Upper lobe of left lung (tissue), 6 donors: ENCODE measurements around the gene ALDH3B2. TPM values are rescaled to one million over a fixed set of nuclear protein-coding genes. Genes with fewer than 3 reads are reported as not detected.
A peak's percentile ranks its signal among the peaks of the same experiment; 100 is the strongest.

ENCODE experiments used
- ATAC-seq, 2 donors: fragments of 200-7000 bp; cut with Tn5 transposase; one replicate each; pipeline ENCODE4 v1.9.1; 2022; ENCODE audit warnings: mild to moderate bottlenecking in 2 of 2, moderate library complexity in 2 of 2; ENCODE audit not compliant: low FRiP score in 2 of 2
- DNase-seq, 2 donors: peaks; one replicate each; pipeline ENCODE4 v3.0.0-alpha.2; 2019 to 2020
- H3K27ac ChIP-seq, 4 donors: fragments of 200-600 bp; sonication (generic); one replicate each; pipeline ENCODE4 v1.5.1; 2016 to 2019
- H3K27me3 ChIP-seq, 4 donors: fragments of 200-600 bp; sonication (generic); one replicate each; pipeline ENCODE4 v1.5.1; 2017 to 2019
- H3K36me3 ChIP-seq, 4 donors: fragments of 200-600 bp; sonication (generic); one replicate each; pipeline ENCODE4 v1.5.1; 2016 to 2019
- H3K4me1 ChIP-seq, 4 donors: fragments of 200-600 bp; sonication (generic); one replicate each; pipeline ENCODE4 v1.5.1; 2018 to 2019
- H3K4me3 ChIP-seq, 4 donors: fragments of 200-600 bp; sonication (generic); one replicate each; pipeline ENCODE4 v1.5.1; 2017 to 2019; ENCODE audit warnings: mild to moderate bottlenecking in 2 of 4, moderate library complexity in 1 of 4
- H3K9me3 ChIP-seq, 4 donors: fragments of 200-600 bp; sonication (generic); one replicate each; pipeline ENCODE4 v1.5.1; 2018 to 2019
- EP300 ChIP-seq, 4 donors: sonication (generic); formaldehyde crosslinking; IDR thresholded peaks; one replicate each; pipeline ENCODE4 v1.5.1; 2017; ENCODE audit warnings: antibody characterized with exemption in 4 of 4, control low read depth in 2 of 4
- POLR2A ChIP-seq, 4 donors: fragments of 450-650 bp; IDR thresholded peaks; one replicate each; pipeline ENCODE4 v1.5.1; 2016 to 2017; ENCODE audit warnings: antibody characterized with exemption in 4 of 4, mild to moderate bottlenecking in 2 of 4
- POLR2AphosphoS5 ChIP-seq, 2 donors: sonication (generic); formaldehyde crosslinking; IDR thresholded peaks; one replicate each; pipeline ENCODE4 v1.5.1; 2017; ENCODE audit warnings: antibody characterized with exemption in 2 of 2
- WGBS, 2 donors: methylation state at CpG; one replicate each; pipeline ENCODE4 v1.1.5; 2017 to 2018; 5-methylcytosine and 5-hydroxymethylcytosine counted together
- total RNA-seq, 6 donors: library from RNA; depleted of rRNA in 4 of 6; stranded (reverse); fragments of >200 nt in 4 of 6; gene quantifications; one replicate each; pipeline versions ENCODE4 v1.1.0 to v1.2.1, GENCODE V29; 2016 to 2021
- TF ChIP-seq, protein P1 (sequence below), 6 experiments: fragments of 450-650 bp in 4 of 6; fragments of 200-600 bp in 2 of 6; sonication (generic) in 2 of 6; IDR thresholded peaks; one replicate each; pipeline ENCODE4 v1.5.1; 2016 to 2019; ENCODE audit warnings: antibody characterized with exemption in 6 of 6
- donor health status: DM: no; HTN: no; CAD: no; lungs with moderate emphysema.
- donor health status: DM: no; HTN: yes; CAD: no; lungs with severe emphysema.

The ALDH3B2 gene
- total RNA-seq, 6 donors from 2014 or later, result 0.30 to 6.4 (median 0.86) TPM; not detected in 1

DNA sequence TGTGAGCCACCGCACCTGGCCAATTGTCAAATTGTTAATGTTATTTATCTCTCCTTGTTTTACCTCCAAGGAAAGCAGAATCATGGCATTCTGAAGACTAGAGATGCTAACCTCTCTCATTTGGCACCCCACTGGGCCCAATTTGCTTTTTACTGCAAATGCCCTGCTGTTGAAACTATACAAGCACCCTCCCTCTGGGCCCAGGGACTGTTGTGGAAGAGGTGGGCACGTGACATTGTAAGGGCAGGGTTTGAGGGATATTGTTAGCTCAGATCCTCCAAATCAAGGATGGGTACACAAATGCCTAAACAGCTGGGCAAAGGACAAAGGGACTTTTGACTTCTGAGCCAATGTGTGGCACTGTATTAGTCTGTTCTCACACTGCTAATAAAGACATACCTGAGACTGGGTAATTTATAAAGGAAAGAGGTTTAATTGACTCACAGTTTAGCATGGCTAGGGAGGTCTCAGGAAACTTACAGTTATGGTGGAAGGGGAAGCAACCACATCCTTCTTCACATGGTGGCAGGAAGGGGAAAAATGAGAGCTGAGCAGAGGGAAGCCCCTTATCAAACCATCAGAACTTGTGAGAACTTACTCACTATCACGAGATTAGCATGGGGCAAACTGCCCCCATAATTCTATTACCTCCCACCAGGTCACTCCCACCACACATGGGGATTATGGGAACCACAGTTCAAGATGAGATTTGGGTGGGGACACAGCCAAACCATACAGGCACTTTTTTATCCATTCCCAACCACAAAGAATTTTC is 6.5 kb upstream of the ALDH3B2 start:
- no peaks in the 10 kb centered on the region for H3K4me1 ChIP-seq
- WGBS, 2 donors, result 68 to 83% methylated on average over 3 of the region's 3 CpGs
- H3K36me3 ChIP-seq, result no peaks in the 10 kb centered on the region
- H3K9me3 ChIP-seq, result no peaks in the 10 kb centered on the region
- H3K4me3 ChIP-seq, result no peak overlapping the region
- H3K27me3 ChIP-seq, result no peaks in the 10 kb centered on the region
- H3K27ac ChIP-seq, result no peak overlapping the region
- no peak for DNase-seq
- ATAC-seq, result no peak
- no peak for TF ChIP-seq EP300 (IDR thresholded peaks at IDR 0.05)

DNA sequence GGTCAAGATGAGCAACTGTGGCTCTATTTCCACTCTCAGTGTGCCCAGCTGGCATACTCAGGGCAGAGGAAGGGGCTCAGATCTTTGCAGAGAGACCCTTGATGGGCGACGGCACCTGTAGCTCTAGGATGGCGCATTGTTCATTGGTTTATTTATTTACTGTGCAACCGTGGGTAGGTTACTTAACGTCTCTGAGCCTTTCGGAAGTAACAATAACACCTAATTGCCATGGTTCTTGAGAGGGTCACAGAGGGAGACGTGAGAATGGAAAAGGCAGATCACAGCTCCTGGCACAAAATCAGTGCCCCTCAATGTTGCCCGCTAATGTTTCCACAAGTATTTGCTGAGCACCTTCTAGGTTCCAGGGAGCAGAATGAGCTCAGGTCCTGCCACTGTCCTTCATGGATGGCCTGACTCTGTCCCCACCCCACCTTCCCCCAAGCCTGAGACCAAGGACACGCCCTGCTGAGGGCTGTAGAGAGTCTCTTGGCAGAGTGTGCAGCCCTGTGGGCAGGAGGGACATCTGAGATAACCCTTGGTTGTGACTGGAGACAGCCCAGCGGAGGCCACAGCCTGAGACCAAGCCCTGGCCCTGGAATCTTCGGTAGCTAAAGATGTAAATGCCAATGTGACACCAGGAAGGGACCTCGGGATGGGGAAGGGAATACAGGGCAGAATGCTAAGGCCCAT is 780 bp upstream of the ALDH3B2 start:
- no peaks in the 10 kb centered on the region for H3K9me3 ChIP-seq
- ATAC-seq (peak in 1 of 2 donors; percentile 47), DNase-seq (peak in 1 of 2 donors; percentile 58)
- WGBS, 2 donors, result 81 to 82% methylated on average over 12 of the region's 12 CpGs
- H3K4me3 ChIP-seq, result no peak overlapping the region
- H3K4me1 ChIP-seq, result peaks cover 0 to 6% (median 5%) of the 10 kb centered on the region in 4 donors
- H3K27ac ChIP-seq, result peak overlapping the region in 3 of 4 donors; percentile 22 to 71 (median 27)
- no peaks in the 10 kb centered on the region for H3K36me3 ChIP-seq
- no peaks in the 10 kb centered on the region for H3K27me3 ChIP-seq
- TF ChIP-seq, protein P1, sequence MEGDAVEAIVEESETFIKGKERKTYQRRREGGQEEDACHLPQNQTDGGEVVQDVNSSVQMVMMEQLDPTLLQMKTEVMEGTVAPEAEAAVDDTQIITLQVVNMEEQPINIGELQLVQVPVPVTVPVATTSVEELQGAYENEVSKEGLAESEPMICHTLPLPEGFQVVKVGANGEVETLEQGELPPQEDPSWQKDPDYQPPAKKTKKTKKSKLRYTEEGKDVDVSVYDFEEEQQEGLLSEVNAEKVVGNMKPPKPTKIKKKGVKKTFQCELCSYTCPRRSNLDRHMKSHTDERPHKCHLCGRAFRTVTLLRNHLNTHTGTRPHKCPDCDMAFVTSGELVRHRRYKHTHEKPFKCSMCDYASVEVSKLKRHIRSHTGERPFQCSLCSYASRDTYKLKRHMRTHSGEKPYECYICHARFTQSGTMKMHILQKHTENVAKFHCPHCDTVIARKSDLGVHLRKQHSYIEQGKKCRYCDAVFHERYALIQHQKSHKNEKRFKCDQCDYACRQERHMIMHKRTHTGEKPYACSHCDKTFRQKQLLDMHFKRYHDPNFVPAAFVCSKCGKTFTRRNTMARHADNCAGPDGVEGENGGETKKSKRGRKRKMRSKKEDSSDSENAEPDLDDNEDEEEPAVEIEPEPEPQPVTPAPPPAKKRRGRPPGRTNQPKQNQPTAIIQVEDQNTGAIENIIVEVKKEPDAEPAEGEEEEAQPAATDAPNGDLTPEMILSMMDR (IDR thresholded peaks at IDR 0.05), result no peak

DNA sequence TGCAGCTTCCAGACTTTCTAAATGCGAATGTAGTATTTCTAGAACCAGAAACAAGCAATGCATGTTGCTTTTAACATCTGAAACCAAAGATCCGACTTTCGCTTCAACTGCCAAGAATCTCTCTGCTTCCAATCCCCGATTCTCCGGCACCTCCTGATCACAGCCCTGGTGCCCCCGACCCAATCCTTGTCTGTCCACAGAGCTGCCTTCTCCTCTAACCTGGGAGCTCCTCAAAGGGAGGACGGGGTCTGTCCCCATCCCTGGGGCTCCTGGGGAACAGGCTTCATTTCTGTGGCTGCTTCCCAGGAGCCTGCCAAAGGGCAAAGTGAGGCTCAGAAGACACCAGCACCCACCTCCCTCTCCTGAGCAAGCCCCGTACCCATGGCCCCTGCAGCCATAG is 521 bp downstream of the ALDH3B2 start:
- no peaks in the 10 kb centered on the region for H3K36me3 ChIP-seq
- TF ChIP-seq POLR2AphosphoS5 (IDR thresholded peaks at IDR 0.05) (no peak), EP300 (IDR thresholded peaks at IDR 0.05) (no peak), POLR2A (IDR thresholded peaks at IDR 0.05) (no peak)
- TF ChIP-seq, protein P1 (IDR thresholded peaks at IDR 0.05), result no peak
- no peaks in the 10 kb centered on the region for H3K27me3 ChIP-seq
- WGBS, 2 donors, result 73 to 76% methylated on average over 7 to 8 of the region's 8 CpGs
- ATAC-seq (peak in 1 of 2 donors; percentile 7), DNase-seq (no peak)
- no peak overlapping the region for H3K27ac ChIP-seq
- no peaks in the 10 kb centered on the region for H3K9me3 ChIP-seq
- H3K4me3 ChIP-seq, result no peak overlapping the region
- peaks cover 0 to 6% (median 5%) of the 10 kb centered on the region in 4 donors for H3K4me1 ChIP-seq

DNA sequence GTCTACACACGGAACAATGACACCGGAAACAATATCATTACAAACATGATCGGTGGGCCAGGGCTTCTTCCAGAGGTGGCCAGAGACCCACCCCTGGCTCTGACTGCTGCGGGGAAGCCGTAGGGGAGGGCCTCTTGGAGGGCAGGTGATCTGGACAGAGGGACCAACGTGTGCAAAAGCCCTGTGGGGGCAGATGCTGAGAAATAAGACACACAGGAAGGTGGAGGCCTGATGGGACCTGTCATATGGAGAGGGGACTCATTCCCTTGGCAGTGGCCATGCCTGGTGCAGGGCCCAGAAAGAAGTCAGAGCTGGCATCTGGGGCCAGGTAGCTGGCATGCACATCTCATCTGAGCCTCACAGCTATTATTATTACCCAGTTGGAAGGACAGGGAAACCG is 1.1 kb downstream of the ALDH3B2 start:
- WGBS, 2 donors, result 86 to 89% methylated on average over 7 of the region's 7 CpGs
- H3K4me1 ChIP-seq, result peaks cover 0 to 6% (median 5%) of the 10 kb centered on the region in 4 donors
- DNase-seq, result no peak
- H3K9me3 ChIP-seq, result no peaks in the 10 kb centered on the region
- no peak overlapping the region for H3K27ac ChIP-seq
- no peaks in the 10 kb centered on the region for H3K27me3 ChIP-seq
- no peak for ATAC-seq
- no peak overlapping the region for H3K4me3 ChIP-seq
- TF ChIP-seq POLR2AphosphoS5 (IDR thresholded peaks at IDR 0.05) (no peak), EP300 (IDR thresholded peaks at IDR 0.05) (no peak), POLR2A (IDR thresholded peaks at IDR 0.05) (no peak)
- TF ChIP-seq, protein P1 (IDR thresholded peaks at IDR 0.05), result no peak
- no peaks in the 10 kb centered on the region for H3K36me3 ChIP-seq

DNA sequence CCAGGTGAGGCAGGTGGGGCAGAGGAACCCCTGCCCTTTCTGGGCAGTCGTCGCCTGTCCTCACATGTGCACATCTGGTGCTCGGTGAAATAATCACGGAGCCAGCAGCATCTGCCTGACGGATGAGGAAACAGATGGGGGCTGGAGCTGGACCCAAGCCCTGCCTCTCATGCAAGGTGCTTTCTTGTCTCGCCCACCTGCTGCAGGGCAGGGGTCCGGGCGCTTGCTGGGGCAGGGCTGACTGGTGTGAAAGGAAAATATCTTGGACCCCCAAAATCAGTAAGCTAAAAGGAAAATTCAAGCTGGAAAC is 3.3 kb downstream of the ALDH3B2 start:
- Histone ChIP-seq H3K9me3 (no peaks in the 10 kb centered on the region), H3K36me3 (no peaks in the 10 kb centered on the region), H3K27me3 (no peaks in the 10 kb centered on the region), H3K4me1 (peaks cover 0 to 6% (median 5%) of the 10 kb centered on the region in 4 donors), H3K4me3 (no peak overlapping the region), H3K27ac (no peak overlapping the region)
- WGBS, 2 donors, result 61 to 76% methylated on average over 6 to 8 of the region's 8 CpGs
- TF ChIP-seq POLR2A (IDR thresholded peaks at IDR 0.05) (no peak), POLR2AphosphoS5 (IDR thresholded peaks at IDR 0.05) (no peak), EP300 (IDR thresholded peaks at IDR 0.05) (no peak)
- TF ChIP-seq, protein P1 (IDR thresholded peaks at IDR 0.05), result no peak
- DNase-seq (no peak), ATAC-seq (no peak)
